CD4-positive, CD25-positive, alpha-beta regulatory T cell (primary cell): Measurements from ENCODE around the gene GMFB. TPM values are rescaled to one million over a fixed set of nuclear protein-coding genes. Genes with fewer than 3 reads are reported as not detected.
A peak's percentile ranks its signal among the peaks of the same experiment; 100 is the strongest.
"Not testable (repeated sequence)": the region's sequence is repeated elsewhere in the genome, so short reads cannot be mapped to it uniquely, and the experiment has no call there.

ENCODE experiments used
- ATAC-seq, 2 donors: fragments of 150-1000 bp; cut with Tn5 transposase; one replicate each; pipeline ENCODE4 v1.10.0; 2021; ENCODE audit warnings: low read depth in 2 of 2, moderate number of reproducible peaks in 2 of 2, moderate library complexity in 1 of 2
- DNase-seq, 3 donors: peaks; one replicate each; pipeline versions ENCODE4 v3.0.0 to v3.0.0-alpha.2; 2012 to 2022; ENCODE audit warnings: mixed read lengths in 1 of 3
- H3K27ac ChIP-seq: one replicate; pipeline ENCODE4 v1.7.0; 2013; ENCODE audit warnings: mild to moderate bottlenecking, low read length; ENCODE audit not compliant: insufficient read depth, poor library complexity, severe bottlenecking
- H3K27me3 ChIP-seq: one replicate; pipeline ENCODE4 v1.7.0; 2013; ENCODE audit warnings: low read length; ENCODE audit not compliant: control insufficient read depth, insufficient read depth
- H3K36me3 ChIP-seq: one replicate; pipeline ENCODE4 v1.7.0; 2013; ENCODE audit warnings: mild to moderate bottlenecking, low read length, moderate library complexity; ENCODE audit not compliant: control insufficient read depth, insufficient read depth
- H3K4me1 ChIP-seq: 2 replicates; pipeline ENCODE4 v1.7.0; 2013; ENCODE audit warnings: mild to moderate bottlenecking, low read length; ENCODE audit not compliant: insufficient read depth, control insufficient read depth, poor library complexity, severe bottlenecking
- H3K4me3 ChIP-seq: one replicate; pipeline ENCODE4 v1.7.0; 2013; ENCODE audit warnings: low read depth, mild to moderate bottlenecking, low read length, moderate library complexity
- H3K9me3 ChIP-seq, 2 experiments: 1 replicate in 1 of 2; 2 replicates in 1 of 2; pipeline ENCODE4 v1.7.0; 2013; ENCODE audit warnings: low read length in 2 of 2, mild to moderate bottlenecking in 1 of 2, moderate library complexity in 1 of 2; ENCODE audit not compliant: control insufficient read depth in 2 of 2
- H3K27ac Mint-ChIP-seq, 3 donors: one replicate each; pipeline ENCODE4 v1.8.0; 2020 to 2022; ENCODE audit warnings: mild to moderate bottlenecking in 3 of 3, mixed read lengths in 3 of 3, moderate library complexity in 2 of 3
- H3K27me3 Mint-ChIP-seq: one replicate; pipeline ENCODE4 v1.8.0; 2022; ENCODE audit warnings: mild to moderate bottlenecking, mixed read lengths
- H3K36me3 Mint-ChIP-seq: one replicate; pipeline ENCODE4 v1.8.0; 2020; ENCODE audit warnings: mixed read lengths
- H3K4me1 Mint-ChIP-seq, 4 donors: one replicate each; pipeline ENCODE4 v1.8.0; 2020 to 2022; ENCODE audit warnings: mixed read lengths in 4 of 4, mild to moderate bottlenecking in 1 of 4
- H3K4me3 Mint-ChIP-seq, 4 donors: one replicate each; pipeline ENCODE4 v1.8.0; 2020 to 2022; ENCODE audit warnings: mild to moderate bottlenecking in 4 of 4, mixed read lengths in 4 of 4, moderate library complexity in 3 of 4
- H3K9me3 Mint-ChIP-seq, 7 donors: one replicate each; pipeline ENCODE4 v1.8.0; 2020 to 2022; ENCODE audit warnings: mixed read lengths in 7 of 7, mild to moderate bottlenecking in 3 of 7, moderate library complexity in 2 of 7
- polyA plus RNA-seq, 4 donors: library from polyadenylated mRNA; unstranded; fragments of 300-500 nt; fragmentation: Illumina TruSeq; gene quantifications; one replicate each; pipeline ENCODE4 v1.2.3, GENCODE V29; 2021
- total RNA-seq: library from RNA; stranded (reverse); gene quantifications from one replicate; pipeline ENCODE4 v1.2.3, GENCODE V29; 2022

The GMFB gene
- total and polyA plus RNA-seq, 5 donors from 2014 or later: 16.3 to 30.7 (median 20.8) TPM

- no peaks in the 10 kb centered on the region for H3K36me3 ChIP-seq
- Mint-ChIP-seq H3K27ac (no peak overlapping the region), H3K9me3 (peaks cover 0 to 8% (median 2%) of the 10 kb centered on the region in 7 donors), H3K4me3 (no peak overlapping the region), H3K36me3 (no peaks in the 10 kb centered on the region), H3K27me3 (no peaks in the 10 kb centered on the region), H3K4me1 (peaks cover 0 to 3% (median 0%) of the 10 kb centered on the region in 4 donors)
- H3K27ac ChIP-seq: no peak overlapping the region
- ATAC-seq (no peak), DNase-seq (no peak)
- no peak overlapping the region for H3K4me3 ChIP-seq
- no peaks in the 10 kb centered on the region for H3K27me3 ChIP-seq
- H3K9me3 ChIP-seq: peaks cover 0 to 5% of the 10 kb centered on the region in 2 experiments
- H3K4me1 ChIP-seq: no peaks in the 10 kb centered on the region
Measured at GRCh38 chr14:54457609-54457996, 31.2 kb downstream of the GMFB start.

DNA sequence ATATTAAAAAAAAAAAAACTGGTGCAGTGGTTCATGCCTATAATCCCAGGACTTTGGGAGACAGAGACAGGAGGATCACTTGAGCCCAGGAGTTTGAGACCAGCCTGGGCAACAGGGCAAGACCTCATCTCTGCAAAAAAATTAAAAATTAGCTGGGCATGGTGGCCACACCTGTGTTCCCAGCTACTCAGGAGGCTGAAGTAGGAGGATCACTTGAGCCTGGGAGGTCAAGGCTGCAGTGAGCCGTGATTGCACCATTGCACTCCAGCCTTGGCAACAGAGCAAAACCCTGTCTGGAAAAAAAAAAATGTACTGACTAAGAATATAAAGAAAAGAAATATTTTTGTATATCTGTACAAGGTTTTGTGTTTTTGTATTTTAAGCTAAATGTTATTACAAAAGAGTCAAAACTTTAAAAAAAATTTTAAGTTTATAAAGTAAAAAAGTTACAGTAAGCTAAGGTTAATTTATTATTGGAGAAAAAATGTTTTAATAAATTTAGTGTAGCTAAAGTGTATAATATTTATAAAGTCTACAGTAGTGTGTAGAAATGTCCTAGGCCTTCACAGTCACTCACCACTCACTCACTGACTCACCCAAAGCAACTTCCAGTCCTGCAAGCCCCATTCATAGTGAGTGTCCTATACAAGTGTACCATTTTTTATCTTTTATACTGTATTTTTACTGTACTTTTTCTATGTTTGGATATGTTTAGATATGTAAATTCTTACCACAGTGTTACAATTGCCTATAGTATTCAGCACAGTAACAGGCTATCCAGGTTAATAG is 31.8 kb downstream of the GMFB start:
- H3K9me3 ChIP-seq, H3K27ac Mint-ChIP-seq, H3K4me3 ChIP-seq, H3K27me3 Mint-ChIP-seq, DNase-seq, H3K4me3 Mint-ChIP-seq, ATAC-seq, H3K4me1 Mint-ChIP-seq, H3K36me3 ChIP-seq, H3K27me3 ChIP-seq, H3K4me1 ChIP-seq, H3K27ac ChIP-seq, H3K36me3 Mint-ChIP-seq, H3K9me3 Mint-ChIP-seq: not testable (repeated sequence)

- peaks cover 0 to 5% of the 10 kb centered on the region in 2 experiments for H3K9me3 ChIP-seq
- no peaks in the 10 kb centered on the region for H3K27me3 ChIP-seq
- DNase-seq (no peak), ATAC-seq (no peak)
- H3K27ac ChIP-seq: no peak overlapping the region
- Mint-ChIP-seq H3K27me3 (no peaks in the 10 kb centered on the region), H3K9me3 (peaks cover 0 to 8% (median 1%) of the 10 kb centered on the region in 7 donors), H3K4me3 (no peak overlapping the region), H3K4me1 (peaks cover 0 to 3% (median 0%) of the 10 kb centered on the region in 4 donors), H3K27ac (no peak overlapping the region), H3K36me3 (no peaks in the 10 kb centered on the region)
- H3K4me3 ChIP-seq: no peak overlapping the region
- no peaks in the 10 kb centered on the region for H3K36me3 ChIP-seq
- no peaks in the 10 kb centered on the region for H3K4me1 ChIP-seq
Measured at GRCh38 chr14:54455363-54455762, 33.4 kb downstream of the GMFB start.

GRCh38 chr14:54453990-54454389 is 34.8 kb downstream of the GMFB start:
- H3K27ac ChIP-seq, H3K36me3 ChIP-seq, ATAC-seq, H3K4me3 Mint-ChIP-seq, H3K27me3 ChIP-seq, H3K27ac Mint-ChIP-seq, DNase-seq, H3K27me3 Mint-ChIP-seq, H3K36me3 Mint-ChIP-seq, H3K4me1 Mint-ChIP-seq, H3K9me3 ChIP-seq, H3K9me3 Mint-ChIP-seq, H3K4me1 ChIP-seq, H3K4me3 ChIP-seq: not testable (repeated sequence)

GRCh38 chr14:54453252-54453651 is 35.5 kb downstream of the GMFB start:
- H3K4me3 Mint-ChIP-seq: no peak overlapping the region
- no peak overlapping the region for H3K27ac Mint-ChIP-seq

DNA sequence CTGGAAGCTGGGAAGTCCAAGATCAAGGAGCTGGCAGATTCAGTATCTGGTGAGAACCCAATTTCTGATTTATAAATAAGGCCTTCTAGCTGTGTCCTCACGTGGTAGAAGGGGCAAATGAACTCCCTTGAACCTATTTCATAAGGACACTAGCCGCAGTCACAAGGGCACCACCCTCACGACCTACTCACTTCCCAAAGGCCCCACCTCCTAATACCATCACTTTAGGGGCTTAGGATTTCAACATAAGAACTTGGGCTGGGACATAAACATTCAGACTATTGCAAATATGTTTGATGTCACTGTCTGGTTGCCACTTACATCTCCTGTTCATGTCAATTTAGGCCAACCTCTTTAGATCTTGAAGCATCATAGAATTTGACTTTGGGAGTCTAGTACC is 36.8 kb downstream of the GMFB start:
- peaks cover 3% of the 10 kb centered on the region for H3K27me3 ChIP-seq
- Mint-ChIP-seq H3K27ac (no peak overlapping the region), H3K9me3 (peaks cover 0 to 2% (median 0%) of the 10 kb centered on the region in 7 donors), H3K4me1 (no peaks in the 10 kb centered on the region), H3K27me3 (peaks cover 4% of the 10 kb centered on the region), H3K36me3 (no peaks in the 10 kb centered on the region), H3K4me3 (no peak overlapping the region)
- H3K9me3 ChIP-seq: no peaks in the 10 kb centered on the region
- H3K4me1 ChIP-seq: no peaks in the 10 kb centered on the region
- ATAC-seq: no peak
- no peak overlapping the region for H3K4me3 ChIP-seq
- H3K27ac ChIP-seq: no peak overlapping the region
- no peaks in the 10 kb centered on the region for H3K36me3 ChIP-seq
- DNase-seq: no peak

More at GRCh38 chr14:54453252-54453651, 35.5 kb downstream of the GMFB start:
- ATAC-seq (no peak), DNase-seq (no peak)
- Histone ChIP-seq H3K27me3 (peaks cover 3% of the 10 kb centered on the region), H3K27ac (no peak overlapping the region), H3K9me3 (no peaks in the 10 kb centered on the region), H3K4me1 (no peaks in the 10 kb centered on the region), H3K36me3 (no peaks in the 10 kb centered on the region), H3K4me3 (no peak overlapping the region)
- peaks cover 0 to under 1% (median 0%) of the 10 kb centered on the region in 7 donors for H3K9me3 Mint-ChIP-seq
- H3K4me1 Mint-ChIP-seq: no peaks in the 10 kb centered on the region
- H3K27me3 Mint-ChIP-seq: no peaks in the 10 kb centered on the region
- no peaks in the 10 kb centered on the region for H3K36me3 Mint-ChIP-seq

GRCh38 chr14:54451121-54451601 is 37.6 kb downstream of the GMFB start:
- Histone ChIP-seq H3K36me3 (no peaks in the 10 kb centered on the region), H3K27me3 (peaks cover 3% of the 10 kb centered on the region), H3K27ac (no peak overlapping the region), H3K9me3 (no peaks in the 10 kb centered on the region), H3K4me1 (no peaks in the 10 kb centered on the region), H3K4me3 (no peak overlapping the region)
- Mint-ChIP-seq H3K27me3 (peaks cover 6% of the 10 kb centered on the region), H3K4me1 (no peaks in the 10 kb centered on the region), H3K4me3 (no peak overlapping the region), H3K36me3 (no peaks in the 10 kb centered on the region), H3K27ac (no peak overlapping the region), H3K9me3 (peaks cover 0 to 2% (median 0%) of the 10 kb centered on the region in 7 donors)
- ATAC-seq: no peak
- DNase-seq: no peak

DNA sequence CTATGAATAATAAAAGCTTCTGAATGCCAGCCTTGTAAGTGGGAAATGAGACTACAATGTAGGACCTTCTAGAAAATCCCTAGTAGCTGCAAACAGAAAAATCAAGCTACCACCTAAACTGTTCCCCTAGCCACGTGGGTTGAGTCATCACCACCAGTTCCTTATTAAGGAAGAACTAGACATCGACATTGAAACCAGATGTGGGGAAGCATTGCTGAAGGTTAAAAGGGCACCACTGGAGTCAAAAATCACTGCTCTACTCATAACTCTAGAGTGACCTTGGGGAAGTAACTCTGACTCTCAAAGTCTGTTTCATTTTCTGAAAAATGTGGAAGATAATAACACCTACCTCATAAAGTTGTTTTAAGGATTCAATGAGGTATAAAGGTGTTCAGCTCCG is 38.2 kb downstream of the GMFB start:
- Histone ChIP-seq H3K4me1 (no peaks in the 10 kb centered on the region), H3K36me3 (no peaks in the 10 kb centered on the region), H3K9me3 (no peaks in the 10 kb centered on the region), H3K4me3 (no peak overlapping the region), H3K27me3 (peaks cover 3% of the 10 kb centered on the region), H3K27ac (no peak overlapping the region)
- no peak overlapping the region for H3K4me3 Mint-ChIP-seq
- DNase-seq: no peak
- H3K27ac Mint-ChIP-seq: peak overlapping the region in 1 of 3 donors; percentile 71
- peaks cover 12% of the 10 kb centered on the region for H3K27me3 Mint-ChIP-seq
- ATAC-seq: peak in 1 of 2 donors; percentile 50
- H3K36me3 Mint-ChIP-seq: no peaks in the 10 kb centered on the region
- peaks cover 0 to 2% (median 0%) of the 10 kb centered on the region in 7 donors for H3K9me3 Mint-ChIP-seq
- no peaks in the 10 kb centered on the region for H3K4me1 Mint-ChIP-seq
